ENCODE data around the gene CD33.

The CD33 gene

GRCh38 chr19:51224898-51225393, at the start of gene CD33:
Gene CD33 (plus strand): TSS chr19:51225080. CDS start chr19:51225119, 39 bp downstream.
- peak; percentile 62 for DNase-seq

DNA sequence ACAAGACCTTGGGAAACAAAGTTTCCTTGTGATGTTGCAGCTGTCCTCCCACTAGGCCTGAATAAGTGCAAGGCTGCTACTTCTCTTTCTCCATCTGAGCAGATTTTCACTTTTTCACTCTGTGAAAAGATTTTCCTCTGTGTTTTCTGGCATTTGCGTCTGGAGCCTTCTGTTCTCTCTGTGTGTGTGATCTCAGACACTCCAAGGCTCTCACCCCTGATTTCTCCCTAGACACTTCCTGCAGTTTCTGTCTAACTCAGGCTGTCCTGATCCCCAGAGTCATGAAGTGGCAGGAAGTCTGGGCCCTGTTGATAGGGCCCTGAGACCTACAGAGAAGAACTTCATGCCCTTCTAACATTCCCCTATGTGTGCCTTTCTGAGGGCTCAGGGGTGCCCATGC, 45.6 kb upstream of the CD33 start:
- no peak for DNase-seq

DNA sequence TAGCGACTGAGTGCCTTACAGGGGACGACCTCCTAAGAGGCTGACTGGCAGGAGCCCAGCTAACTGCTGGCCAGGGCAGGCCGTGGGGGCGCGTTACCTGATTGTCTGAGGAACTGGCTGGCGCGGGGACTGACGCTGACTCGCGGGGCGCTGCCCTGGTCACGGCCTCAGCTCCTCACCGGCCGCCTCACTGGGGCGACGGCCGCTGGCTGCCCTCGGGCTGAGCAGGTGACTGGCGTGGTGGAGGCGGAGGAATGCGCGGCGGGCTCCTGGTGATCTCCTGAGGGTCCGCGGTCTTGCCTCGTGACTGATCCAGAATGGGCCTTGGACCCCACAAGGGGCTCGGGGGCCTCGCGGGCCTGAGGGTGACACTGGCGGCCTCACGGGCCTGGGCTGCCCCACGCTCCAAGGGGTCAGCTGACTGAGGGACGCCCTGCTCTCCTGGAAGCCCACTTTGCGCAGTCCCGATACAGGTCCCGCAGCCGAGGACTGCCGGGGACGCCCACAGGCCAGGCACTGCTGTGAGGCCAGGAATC, 43.4 kb upstream of the CD33 start:
- no peak for DNase-seq

- DNase-seq = peak; percentile 59
These were observed 42.9 kb upstream of the CD33 start for GRCh38 chr19:51181913-51182419.

DNA sequence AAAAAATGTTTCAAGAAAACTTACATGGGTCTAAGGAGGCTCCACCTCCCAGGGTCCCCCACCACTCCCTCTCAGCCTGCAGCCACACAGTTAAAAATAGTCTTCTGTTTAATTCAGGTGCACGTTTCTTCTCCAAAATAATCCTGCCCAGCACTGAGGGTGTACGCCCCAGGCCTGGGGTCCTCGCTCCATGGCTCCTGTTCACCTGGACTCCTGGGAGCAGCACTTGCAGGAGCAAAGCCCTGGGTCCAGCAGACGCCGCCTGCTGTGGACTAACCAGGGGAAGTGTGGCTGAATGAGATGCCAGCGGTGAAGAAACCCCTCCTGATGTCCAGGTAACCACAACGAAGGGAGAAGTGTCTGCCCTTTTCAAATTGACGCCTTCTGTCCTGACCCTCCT, 41.3 kb upstream of the CD33 start:
- no peak for DNase-seq

DNA sequence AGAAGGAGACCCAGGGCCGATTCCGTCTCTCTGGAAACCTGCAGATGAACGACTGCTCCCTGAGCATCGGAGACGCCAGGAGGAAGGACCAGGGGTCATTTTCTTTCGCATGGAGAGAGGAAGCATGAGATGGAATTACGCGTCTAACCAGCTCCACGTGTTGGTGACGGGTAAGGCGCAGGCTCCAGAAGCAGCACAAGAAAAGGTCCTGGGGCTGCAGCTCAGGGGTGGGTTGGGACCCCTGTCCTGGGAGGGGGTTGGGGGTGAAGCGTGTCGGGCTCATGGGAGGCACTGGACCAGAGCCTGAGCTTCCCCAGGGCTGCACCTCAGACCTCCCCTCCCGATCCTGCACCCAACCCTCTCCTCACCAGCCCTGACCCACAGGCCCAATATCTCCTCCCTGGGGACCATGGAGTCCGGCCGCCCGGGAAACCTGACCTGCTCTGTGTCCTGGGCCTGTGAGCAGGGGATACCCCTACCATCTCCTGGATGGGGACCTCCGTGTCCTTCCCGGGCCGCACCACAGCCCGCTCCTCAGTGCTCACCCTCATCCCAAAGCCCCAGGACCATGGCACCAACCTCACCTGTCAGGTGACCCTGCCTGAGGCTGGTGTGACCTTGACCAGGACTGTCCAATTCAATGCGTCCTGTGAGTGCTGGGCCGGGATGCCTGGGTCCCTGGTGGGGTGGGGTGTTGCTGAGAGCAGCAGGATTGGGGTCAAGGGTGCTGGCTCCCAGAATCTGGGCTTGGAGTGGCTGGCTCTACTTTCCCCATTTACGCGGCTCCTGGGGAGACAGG, 39.6 kb upstream of the CD33 start:
- no peak for DNase-seq

DNA sequence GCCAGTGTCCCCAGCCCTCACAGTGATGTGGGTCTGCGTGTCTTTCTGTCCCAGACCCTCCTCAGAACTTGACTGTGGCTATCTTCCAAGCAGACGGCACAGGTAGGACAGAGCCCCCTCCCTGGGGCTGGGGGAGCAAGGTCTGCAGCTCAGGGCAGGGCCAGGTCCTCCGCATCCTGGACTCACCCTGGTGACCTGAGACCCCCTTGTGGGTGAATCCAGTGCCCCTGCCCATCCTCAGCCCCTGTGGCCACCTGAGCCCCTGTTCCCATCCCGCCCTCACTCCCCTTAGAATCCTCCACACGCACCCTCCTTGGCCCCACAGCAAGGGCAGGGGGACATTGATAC, 39.0 kb upstream of the CD33 start:
- DNase-seq = no peak

DNA sequence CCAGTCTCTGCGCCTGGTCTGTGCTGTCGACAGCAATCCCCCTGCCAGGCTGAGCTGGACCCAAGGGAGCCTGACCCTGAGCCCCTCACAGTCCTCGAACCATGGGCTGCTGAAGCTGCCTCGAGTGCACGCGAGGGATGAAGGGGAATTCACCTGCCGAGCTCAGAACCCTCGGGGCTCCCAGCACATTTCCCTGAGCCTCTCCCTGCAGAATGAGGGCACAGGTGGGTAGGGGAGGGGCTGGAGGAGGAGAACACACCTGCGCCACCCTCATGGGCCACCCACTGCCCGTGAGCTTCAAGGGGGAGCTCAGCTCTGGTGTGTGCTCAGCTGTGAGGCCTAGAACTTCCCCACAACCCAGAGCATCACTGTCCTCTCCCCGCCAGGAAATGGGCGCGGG, 38.6 kb upstream of the CD33 start:
- DNase-seq = no peak

DNA sequence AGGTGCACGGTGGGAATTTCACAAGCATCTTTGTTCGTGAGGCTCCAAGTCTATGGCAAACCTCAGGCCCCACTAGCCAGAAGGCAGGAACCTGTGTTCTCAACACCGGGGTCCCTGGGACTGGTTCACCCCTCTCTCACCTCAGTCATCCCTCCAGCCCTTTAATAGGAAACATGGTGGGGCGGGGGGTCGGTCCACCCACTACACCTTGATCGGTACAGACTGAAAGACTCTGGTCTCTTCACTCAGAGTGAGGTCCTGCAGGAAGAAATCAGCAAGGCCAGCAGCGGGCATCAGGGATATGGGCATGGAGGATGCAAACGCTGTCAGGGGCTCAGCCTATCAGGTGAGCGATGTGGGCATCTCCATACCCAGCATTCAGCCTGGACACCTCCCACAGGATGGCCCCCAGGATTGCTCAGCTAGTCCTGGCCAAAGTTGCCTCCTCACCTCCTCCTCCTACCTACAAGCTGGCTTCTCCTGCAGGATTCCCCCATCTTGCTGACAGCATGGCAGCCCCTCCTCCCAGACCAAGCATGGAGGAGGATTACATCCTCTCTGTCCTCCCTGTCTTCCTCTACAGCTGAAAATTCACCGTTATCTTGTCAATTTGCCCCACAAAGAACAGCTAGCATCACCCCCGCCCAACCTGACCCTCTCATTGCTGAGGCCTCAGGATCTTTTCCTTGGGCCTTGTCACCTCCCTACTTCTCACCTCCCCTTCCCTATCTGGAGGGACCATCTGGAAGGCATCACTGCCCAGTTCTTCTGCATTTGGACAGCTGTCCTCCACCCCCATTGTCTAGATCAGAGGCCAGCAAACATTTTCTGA, 37.3 kb upstream of the CD33 start:
- DNase-seq = no peak

DNA sequence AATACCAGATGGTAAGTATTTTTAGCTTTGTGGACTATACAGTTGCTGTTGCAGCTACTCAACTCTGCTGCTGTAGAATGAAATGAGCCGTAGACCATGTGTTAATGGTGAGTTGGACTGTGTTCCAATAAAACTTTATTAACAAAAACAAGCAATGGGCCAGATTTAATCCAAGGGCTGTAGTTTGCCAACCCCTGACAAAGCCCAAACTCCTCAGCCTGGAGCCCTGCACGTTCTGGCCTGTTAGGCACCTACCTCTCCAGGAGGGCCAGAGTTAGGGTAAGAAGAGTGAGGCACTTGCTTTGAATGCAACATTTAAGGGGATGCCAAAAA, 36.7 kb upstream of the CD33 start:
- no peak for DNase-seq

- DNase-seq = no peak
These were observed 32.2 kb upstream of the CD33 start for GRCh38 chr19:51192689-51193088.

DNA sequence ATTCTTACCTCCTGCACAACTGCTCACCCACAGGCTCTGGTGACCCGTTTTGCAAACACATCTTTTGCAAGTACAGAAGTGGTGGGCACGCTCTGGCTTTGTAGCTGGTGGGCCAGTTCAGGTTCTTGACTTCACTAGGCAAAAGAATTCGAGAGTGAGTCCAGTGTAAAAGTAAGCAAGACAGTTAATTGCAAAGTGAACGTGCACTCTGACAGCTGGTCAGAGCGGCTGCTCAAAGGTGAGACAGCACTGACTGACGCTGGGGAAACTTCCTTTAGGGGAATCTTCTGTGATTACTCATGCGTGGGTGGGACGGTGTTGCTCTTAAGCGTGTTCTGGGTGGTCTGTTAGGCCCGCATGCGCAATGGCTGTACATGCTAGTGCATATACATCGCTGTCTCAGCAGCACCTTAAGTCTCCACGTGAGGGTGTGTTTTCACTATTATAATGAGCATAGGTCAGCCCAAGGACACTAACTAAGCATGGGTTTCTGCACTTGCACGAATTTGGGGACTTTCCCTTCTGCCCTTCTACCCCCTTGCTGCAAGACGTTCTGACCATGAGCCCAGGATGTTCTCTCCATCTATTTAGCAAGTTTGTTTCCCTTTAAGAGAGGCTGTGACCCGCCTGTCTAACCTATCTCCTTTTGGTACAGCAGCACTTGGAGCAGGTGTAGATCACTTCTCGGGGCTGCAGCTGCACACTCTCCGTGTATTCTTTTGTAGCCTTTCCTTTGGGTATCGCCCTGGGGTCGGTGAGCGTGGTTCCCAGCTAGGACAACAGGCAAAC, 30.2 kb upstream of the CD33 start:
- no peak for DNase-seq

DNA sequence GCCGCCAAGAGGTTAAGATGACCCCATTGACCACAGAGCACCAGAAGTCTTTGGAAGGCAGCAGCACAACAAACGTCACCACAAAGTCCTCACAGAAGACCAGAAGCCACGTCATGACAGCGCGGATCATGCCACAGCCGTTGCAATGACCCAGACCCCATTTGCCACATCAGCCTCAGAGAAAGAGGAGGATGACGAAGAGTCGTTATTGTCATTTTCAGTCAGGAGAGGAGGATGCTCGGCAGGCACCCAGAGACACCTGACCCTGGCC, 29.6 kb upstream of the CD33 start:
- no peak for DNase-seq

GRCh38 chr19:51195616-51196015, 29.3 kb upstream of the CD33 start:
- no peak for DNase-seq

- DNase-seq = no peak
These were observed 28.7 kb upstream of the CD33 start for GRCh38 chr19:51196181-51196580.

GRCh38 chr19:51198641-51199040, 26.2 kb upstream of the CD33 start:
- DNase-seq = no peak

GRCh38 chr19:51200071-51200666, 24.7 kb upstream of the CD33 start:
- DNase-seq = no peak

GRCh38 chr19:51201712-51202111, 23.2 kb upstream of the CD33 start:
- no peak for DNase-seq

GRCh38 chr19:51203916-51204315, 21.0 kb upstream of the CD33 start:
- no peak for DNase-seq

DNA sequence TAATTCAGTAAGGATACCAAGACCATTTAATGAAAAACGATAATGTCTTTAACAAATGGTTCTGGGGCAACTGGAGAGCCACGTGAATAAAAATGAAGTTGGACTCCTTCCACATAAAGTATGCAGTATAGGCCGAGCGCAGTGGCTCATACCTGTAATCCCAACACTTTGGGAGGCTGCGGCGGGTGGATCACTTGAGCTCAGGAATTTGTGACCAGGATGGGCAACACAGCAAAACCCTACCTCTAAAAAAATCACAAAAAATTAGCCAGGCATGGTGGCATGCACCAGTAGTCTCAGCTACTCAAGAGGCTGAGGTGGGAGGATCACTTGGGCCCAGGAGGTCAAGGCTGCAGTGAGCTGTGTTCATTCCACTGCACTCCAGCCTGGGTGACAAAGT, 20.6 kb upstream of the CD33 start:
- no peak for DNase-seq

GRCh38 chr19:51207747-51208146, 17.1 kb upstream of the CD33 start:
- no peak for DNase-seq

DNA sequence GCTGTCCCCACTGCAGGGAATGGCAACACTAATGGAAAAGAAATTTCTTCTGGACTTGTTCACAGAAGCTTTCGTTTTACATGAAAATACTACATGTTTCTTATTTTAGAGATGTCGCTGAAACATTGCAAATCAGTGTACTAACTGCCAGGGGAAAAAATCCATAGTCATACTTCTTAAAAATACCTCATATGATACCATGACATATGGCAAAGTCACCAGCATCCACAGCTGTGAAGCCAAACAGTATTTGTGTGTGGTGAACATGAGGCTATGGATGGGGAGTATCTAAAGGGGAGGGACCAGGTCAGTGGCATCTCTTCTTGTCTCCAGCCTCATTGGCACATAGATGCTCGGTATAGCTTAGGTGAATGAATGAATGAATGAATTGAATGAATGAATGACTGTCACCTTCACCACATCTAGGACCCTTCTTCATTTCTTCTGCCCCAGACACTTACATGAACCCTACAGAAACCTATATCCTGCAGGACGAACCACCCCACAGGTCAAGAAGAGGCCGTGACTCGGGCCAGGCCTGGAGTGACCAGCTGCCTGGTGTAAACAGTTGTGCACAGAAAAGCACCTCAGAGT, 14.6 kb upstream of the CD33 start:
- DNase-seq = no peak
